NCI-H748 treated with DMSO at 0.1 percent for 48 hours (cell line): Measurements from ENCODE around the gene IL32.
"Not testable (repeated sequence)": the region's sequence is repeated elsewhere in the genome, so short reads cannot be mapped to it uniquely, and the experiment has no call there.

ENCODE experiments used
- DNase-seq: peaks from one replicate; lab custom pipeline; 2025; lab: John Stamatoyannopoulos, UW

The IL32 gene

GRCh38 chr16:3071655-3072054 is 6.2 kb downstream of the IL32 start:
- no peak for DNase-seq

- not testable (repeated sequence) for DNase-seq
Observed at GRCh38 chr16:3072148-3072547, 6.7 kb downstream of the IL32 start.

- DNase-seq = not testable (repeated sequence)
Observed at GRCh38 chr16:3072576-3073263, 7.3 kb downstream of the IL32 start.

- DNase-seq = no peak
Observed at GRCh38 chr16:3073448-3073847, 8.0 kb downstream of the IL32 start.

DNA sequence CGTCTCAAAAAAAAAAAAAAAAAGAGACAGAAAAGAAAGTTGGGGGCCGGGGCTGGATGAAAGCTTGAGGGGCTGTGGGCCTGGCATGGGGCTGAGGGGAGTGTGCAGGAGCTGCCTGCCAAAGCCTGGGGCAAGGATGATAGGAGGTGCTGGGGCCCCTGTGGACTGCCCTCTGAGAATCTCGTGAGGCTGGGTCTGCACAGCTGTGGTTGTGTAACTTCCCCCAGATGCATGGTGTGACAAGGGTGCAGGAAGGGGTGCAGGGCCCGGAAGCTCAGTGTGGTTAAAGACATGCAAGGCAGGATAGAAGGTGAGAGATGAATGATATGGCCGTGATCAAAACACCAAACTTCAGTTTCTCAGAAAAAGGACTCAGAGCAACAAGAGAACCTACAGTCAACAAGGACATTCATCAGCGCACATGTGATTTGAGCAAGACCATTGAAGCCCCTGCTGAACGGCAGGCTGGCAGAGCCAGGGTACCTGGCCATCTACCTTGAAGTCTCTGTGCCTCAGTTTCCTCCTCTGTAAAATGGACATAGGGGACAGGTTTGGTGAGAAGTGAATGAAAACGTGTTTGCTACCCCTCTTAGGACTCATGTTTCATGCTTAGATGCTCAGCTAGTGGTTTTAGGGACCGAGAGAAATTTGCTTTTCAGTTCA is 9.6 kb downstream of the IL32 start:
- no peak for DNase-seq

DNA sequence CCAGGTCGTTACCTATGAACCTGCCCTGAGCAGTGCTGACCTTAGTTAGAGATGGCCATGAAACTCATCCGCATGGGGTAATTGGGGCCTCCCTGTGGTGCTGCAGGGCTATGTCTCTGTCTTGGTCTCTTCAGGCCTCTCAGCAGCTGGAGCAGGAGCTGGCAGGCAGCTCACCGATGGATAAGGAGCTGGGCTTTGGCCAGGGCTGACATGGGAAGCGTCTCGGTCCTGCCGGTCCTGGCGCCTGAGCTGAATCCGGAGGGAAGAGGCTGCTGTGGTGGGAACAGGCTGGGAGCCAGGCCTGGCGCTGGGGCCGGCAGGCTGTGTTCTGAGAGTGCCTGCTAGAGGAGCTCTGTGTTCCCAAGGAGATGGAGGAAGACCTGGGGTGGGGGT is 10.1 kb downstream of the IL32 start:
- DNase-seq = no peak

DNA sequence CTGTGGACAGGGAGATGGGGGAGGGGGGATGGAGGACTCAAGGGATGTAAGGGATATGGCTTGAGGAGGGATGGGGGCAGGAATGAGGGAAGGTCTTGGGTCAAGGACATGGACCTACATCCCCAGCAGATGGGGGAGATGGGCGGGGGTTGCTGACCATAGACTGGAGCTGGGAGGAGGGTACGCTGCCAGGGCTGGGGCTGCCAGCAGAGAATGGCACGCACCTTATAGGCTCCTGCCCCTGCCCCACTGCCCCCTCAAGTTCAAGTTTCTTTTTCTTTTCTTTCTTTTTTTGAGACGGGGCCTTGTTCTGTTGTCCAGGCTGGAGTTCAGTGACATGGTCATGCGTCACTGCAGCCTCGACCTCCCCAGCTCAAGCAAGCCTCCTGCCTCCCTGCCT is 10.5 kb downstream of the IL32 start:
- not testable (repeated sequence) for DNase-seq

GRCh38 chr16:3076577-3076976 is 11.1 kb downstream of the IL32 start:
- no peak for DNase-seq

- DNase-seq = no peak
Observed at GRCh38 chr16:3080024-3080423, 14.6 kb downstream of the IL32 start.

DNA sequence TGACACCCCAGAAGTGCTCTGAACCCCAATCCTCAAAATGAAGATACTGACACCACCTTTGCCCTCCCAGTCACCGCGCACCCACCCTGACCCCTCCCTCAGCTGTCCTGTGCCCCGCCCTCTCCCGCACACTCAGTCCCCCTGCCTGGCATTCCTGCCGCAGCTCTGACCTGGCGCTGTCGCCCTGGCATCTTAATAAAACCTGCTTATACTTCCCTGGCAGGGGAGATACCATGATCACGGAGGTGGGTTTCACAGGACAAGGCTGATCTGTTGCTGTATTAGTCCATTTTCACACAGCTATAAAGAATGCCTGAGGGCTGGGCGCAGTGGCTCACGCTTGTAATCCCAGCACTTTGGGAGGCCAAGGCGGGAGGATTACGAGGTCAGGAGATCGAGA is 16.5 kb downstream of the IL32 start:
- not testable (repeated sequence) for DNase-seq

GRCh38 chr16:3083408-3083807 is 18.0 kb downstream of the IL32 start:
- not testable (repeated sequence) for DNase-seq

DNA sequence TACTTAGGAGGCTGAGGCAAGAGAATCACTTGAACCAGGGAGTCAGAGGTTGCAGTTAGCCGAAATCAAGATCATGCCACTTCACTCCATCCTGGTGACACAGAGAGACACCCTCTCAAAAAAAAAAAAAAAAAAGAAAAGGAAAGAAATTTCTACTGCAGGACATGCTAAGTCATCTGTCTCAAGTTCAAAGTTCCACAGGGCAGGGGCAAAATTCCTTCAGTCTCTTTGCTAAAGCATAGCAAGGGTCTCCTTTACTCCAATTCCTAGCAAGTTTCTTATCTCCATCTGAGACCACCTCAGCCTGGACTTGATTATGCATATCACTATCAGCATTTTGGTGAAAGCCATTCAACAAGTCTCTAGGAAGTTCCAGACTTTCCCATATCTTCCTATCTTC is 19.1 kb downstream of the IL32 start:
- DNase-seq = no peak

GRCh38 chr16:3084969-3085670 is 19.7 kb downstream of the IL32 start:
- DNase-seq = no peak

- DNase-seq = no peak
Observed at GRCh38 chr16:3085868-3086595, 20.6 kb downstream of the IL32 start.

DNA sequence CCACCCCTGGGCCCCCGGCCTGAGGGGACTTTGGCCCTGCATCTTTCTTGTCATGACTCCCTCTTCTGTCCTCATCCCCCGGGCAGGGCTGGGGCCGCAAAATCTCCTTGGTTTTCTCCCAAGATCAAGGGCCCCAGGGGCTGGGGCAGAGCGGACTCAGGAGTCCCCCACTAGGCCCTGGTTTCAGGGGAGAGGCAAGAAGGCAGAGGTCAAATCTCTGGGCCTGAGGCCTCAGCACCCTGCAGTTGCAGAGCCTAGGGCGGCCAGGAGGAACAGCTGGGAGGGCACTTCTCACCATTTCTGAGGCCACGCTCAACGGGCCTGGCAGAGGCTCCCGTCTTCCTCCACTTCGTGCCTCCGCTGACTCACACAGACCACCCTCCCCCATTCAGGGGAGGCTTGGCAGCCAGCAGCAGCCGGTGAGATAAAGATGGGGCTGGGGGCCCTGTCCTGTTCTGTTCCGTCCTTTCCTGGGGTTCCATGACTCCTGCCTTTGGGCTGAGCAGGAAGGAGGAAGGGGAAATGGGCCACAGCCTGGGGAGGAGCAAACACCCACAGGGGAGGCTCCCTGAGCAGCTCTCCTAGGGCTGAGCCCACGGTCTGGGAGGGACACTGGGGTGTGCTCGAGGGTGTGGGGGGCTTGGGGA is 21.3 kb downstream of the IL32 start:
- no peak for DNase-seq

GRCh38 chr16:3087243-3088235 is 22.1 kb downstream of the IL32 start:
- DNase-seq = no peak

GRCh38 chr16:3088450-3088849 is 23.0 kb downstream of the IL32 start:
- no peak for DNase-seq

GRCh38 chr16:3088925-3089716 is 23.7 kb downstream of the IL32 start:
- no peak for DNase-seq

GRCh38 chr16:3089717-3090592 is 24.5 kb downstream of the IL32 start:
- DNase-seq = peak; percentile 42
